SK-N-SH treated with all-trans-retinoic acid at 6 μM for 48 hours (cell line): ENCODE data around the gene TLN1.
A peak's percentile ranks its signal among the peaks of the same experiment; 100 is the strongest.

Source experiments
- ATAC-seq: fragments of 200-7000 bp; cut with Tn5 transposase; 3 replicates; pipeline ENCODE4 v1.9.1; 2020; ENCODE audit warnings: mild to moderate bottlenecking, moderate library complexity
- ARNTL ChIP-seq: fragments of 450-650 bp; formaldehyde crosslinking; IDR thresholded peaks from 2 replicates; pipeline ENCODE4 v1.5.0; 2020; ENCODE audit warnings: low read depth, mild to moderate bottlenecking, moderate library complexity, borderline replicate concordance
- BACH2 ChIP-seq: fragments of 250-450 bp; sonication (Bioruptor Pico); IDR thresholded peaks from 2 replicates; pipeline ENCODE4 v1.9.0; 2021; ENCODE audit warnings: mild to moderate bottlenecking, borderline replicate concordance
- CREB5 ChIP-seq: fragments of 250-450 bp; sonication (Bioruptor Pico); IDR thresholded peaks from 2 replicates; pipeline ENCODE4 v1.5.1; 2020; ENCODE audit warnings: low read depth, mild to moderate bottlenecking, moderate library complexity
- CSDC2 ChIP-seq: fragments of 250-450 bp; sonication (Bioruptor Pico); IDR thresholded peaks from 2 replicates; pipeline ENCODE4 v1.5.0; 2020; ENCODE audit warnings: mild to moderate bottlenecking, moderate library complexity
- GLIS3 ChIP-seq: fragments of 250-450 bp; sonication (Bioruptor Pico); IDR thresholded peaks from 2 replicates; pipeline ENCODE4 v1.5.0; 2020; ENCODE audit warnings: mild to moderate bottlenecking, moderate library complexity
- ISL1 ChIP-seq: fragments of 250-450 bp; sonication (Bioruptor Pico); IDR thresholded peaks from 2 replicates; pipeline ENCODE4 v2.1.2; 2022; ENCODE audit warnings: mild to moderate bottlenecking, moderate library complexity
- OSR1 ChIP-seq: fragments of 250-450 bp; sonication (Bioruptor Pico); IDR thresholded peaks from 2 replicates; pipeline ENCODE4 v1.8.0; 2022; ENCODE audit warnings: moderate library complexity, mild to moderate bottlenecking, inconsistent platforms
- PPARA ChIP-seq: fragments of 250-450 bp; sonication (Bioruptor Pico); IDR thresholded peaks from 2 replicates; pipeline ENCODE4 v1.5.0; 2020; ENCODE audit warnings: mild to moderate bottlenecking, borderline replicate concordance
- RARB ChIP-seq: fragments of 250-450 bp; sonication (Bioruptor Pico); IDR thresholded peaks from 2 replicates; pipeline ENCODE4 v1.8.0; 2021; ENCODE audit warnings: mild to moderate bottlenecking, moderate library complexity
- SNAI2 ChIP-seq: fragments of 250-450 bp; sonication (Bioruptor Pico); IDR thresholded peaks from 2 replicates; pipeline ENCODE4 v1.5.0; 2020; ENCODE audit warnings: mild to moderate bottlenecking, moderate library complexity
- TSHZ2 ChIP-seq: fragments of 250-450 bp; sonication (Bioruptor Pico); IDR thresholded peaks from 2 replicates; pipeline ENCODE4 v1.5.0; 2020; ENCODE audit warnings: mild to moderate bottlenecking, moderate library complexity
- ZC3H10 ChIP-seq: fragments of 250-450 bp; sonication (Bioruptor Pico); IDR thresholded peaks from 2 replicates; pipeline ENCODE4 v1.5.1; 2021; ENCODE audit warnings: mild to moderate bottlenecking, moderate library complexity
- ZFP3 ChIP-seq: fragments of 250-450 bp; sonication (Bioruptor Pico); IDR thresholded peaks from 2 replicates; pipeline ENCODE4 v1.5.0; 2020; ENCODE audit warnings: mild to moderate bottlenecking, moderate library complexity
- ZNF565 ChIP-seq: fragments of 450-650 bp; formaldehyde crosslinking; conservative IDR thresholded peaks from 2 replicates; pipeline ENCODE4 v1.5.0; 2020; ENCODE audit warnings: low read depth, mild to moderate bottlenecking, moderate library complexity
- ZNF70 ChIP-seq: fragments of 450-650 bp; formaldehyde crosslinking; IDR thresholded peaks from 2 replicates; pipeline ENCODE4 v1.5.0; 2020; ENCODE audit warnings: mild to moderate bottlenecking, moderate library complexity
- ZNF8 ChIP-seq: fragments of 450-650 bp; formaldehyde crosslinking; IDR thresholded peaks from 2 replicates; pipeline ENCODE4 v1.5.0; 2020; ENCODE audit warnings: mild to moderate bottlenecking, moderate library complexity
- TF ChIP-seq, protein P1 (sequence below): fragments of 250-450 bp; sonication (Bioruptor Pico); IDR thresholded peaks from 2 replicates; pipeline ENCODE4 v1.8.0; 2021; ENCODE audit warnings: low read depth, mild to moderate bottlenecking, moderate library complexity, borderline replicate concordance
- TF ChIP-seq, protein P2 (sequence below): fragments of 250-450 bp; sonication (Bioruptor Pico); IDR thresholded peaks from 2 replicates; pipeline ENCODE4 v1.5.1; 2021; ENCODE audit warnings: mild to moderate bottlenecking, moderate library complexity
- TF ChIP-seq, protein P3 (sequence below): fragments of 250-450 bp; sonication (Bioruptor Pico); IDR thresholded peaks from 2 replicates; pipeline ENCODE4 v1.8.0; 2020; ENCODE audit warnings: mild to moderate bottlenecking, moderate library complexity, borderline replicate concordance

The TLN1 gene

DNA sequence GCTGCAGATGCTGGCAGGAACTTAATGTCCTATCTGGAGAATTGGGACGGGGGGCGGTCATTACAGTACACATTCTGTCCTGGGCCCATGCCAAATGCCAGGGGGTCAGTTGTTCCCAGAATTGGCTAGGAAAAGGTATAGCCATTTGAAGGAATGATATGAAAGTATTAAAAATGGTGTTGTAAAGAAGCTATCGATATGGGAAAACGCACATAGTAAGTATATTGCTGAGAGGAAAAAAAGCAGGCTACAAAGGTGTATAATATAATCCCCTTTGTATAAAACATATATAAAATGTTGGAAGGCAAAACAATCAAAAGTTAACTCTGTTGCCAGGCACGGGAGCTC, 66.5 kb downstream of the TLN1 start:
- ATAC-seq: no peak
- TF ChIP-seq CREB5 (CRISPR knock-in tag) (no peak), ZNF70 (no peak), ISL1 (CRISPR knock-in tag) (no peak), ARNTL (CRISPR knock-in tag) (no peak), PPARA (CRISPR knock-in tag) (no peak), BACH2 (CRISPR knock-in tag) (no peak), TSHZ2 (CRISPR knock-in tag) (no peak), GLIS3 (CRISPR knock-in tag) (no peak), ZFP3 (CRISPR knock-in tag) (no peak), ZC3H10 (CRISPR knock-in tag) (no peak), ZNF565 (CRISPR knock-in tag) (no peak), ZNF8 (CRISPR knock-in tag) (no peak), CSDC2 (CRISPR knock-in tag) (no peak), RARB (CRISPR knock-in tag) (no peak), OSR1 (no peak), SNAI2 (CRISPR knock-in tag) (no peak)
- TF ChIP-seq, protein P1, sequence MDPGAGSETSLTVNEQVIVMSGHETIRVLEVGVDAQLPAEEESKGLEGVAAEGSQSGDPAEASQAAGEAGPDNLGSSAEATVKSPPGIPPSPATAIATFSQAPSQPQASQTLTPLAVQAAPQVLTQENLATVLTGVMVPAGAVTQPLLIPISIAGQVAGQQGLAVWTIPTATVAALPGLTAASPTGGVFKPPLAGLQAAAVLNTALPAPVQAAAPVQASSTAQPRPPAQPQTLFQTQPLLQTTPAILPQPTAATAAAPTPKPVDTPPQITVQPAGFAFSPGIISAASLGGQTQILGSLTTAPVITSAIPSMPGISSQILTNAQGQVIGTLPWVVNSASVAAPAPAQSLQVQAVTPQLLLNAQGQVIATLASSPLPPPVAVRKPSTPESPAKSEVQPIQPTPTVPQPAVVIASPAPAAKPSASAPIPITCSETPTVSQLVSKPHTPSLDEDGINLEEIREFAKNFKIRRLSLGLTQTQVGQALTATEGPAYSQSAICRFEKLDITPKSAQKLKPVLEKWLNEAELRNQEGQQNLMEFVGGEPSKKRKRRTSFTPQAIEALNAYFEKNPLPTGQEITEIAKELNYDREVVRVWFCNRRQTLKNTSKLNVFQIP (CRISPR knock-in tag): no peak
- TF ChIP-seq, protein P2, sequence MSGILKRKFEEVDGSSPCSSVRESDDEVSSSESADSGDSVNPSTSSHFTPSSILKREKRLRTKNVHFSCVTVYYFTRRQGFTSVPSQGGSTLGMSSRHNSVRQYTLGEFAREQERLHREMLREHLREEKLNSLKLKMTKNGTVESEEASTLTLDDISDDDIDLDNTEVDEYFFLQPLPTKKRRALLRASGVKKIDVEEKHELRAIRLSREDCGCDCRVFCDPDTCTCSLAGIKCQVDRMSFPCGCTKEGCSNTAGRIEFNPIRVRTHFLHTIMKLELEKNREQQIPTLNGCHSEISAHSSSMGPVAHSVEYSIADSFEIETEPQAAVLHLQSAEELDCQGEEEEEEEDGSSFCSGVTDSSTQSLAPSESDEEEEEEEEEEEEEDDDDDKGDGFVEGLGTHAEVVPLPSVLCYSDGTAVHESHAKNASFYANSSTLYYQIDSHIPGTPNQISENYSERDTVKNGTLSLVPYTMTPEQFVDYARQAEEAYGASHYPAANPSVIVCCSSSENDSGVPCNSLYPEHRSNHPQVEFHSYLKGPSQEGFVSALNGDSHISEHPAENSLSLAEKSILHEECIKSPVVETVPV (CRISPR knock-in tag): no peak

DNA sequence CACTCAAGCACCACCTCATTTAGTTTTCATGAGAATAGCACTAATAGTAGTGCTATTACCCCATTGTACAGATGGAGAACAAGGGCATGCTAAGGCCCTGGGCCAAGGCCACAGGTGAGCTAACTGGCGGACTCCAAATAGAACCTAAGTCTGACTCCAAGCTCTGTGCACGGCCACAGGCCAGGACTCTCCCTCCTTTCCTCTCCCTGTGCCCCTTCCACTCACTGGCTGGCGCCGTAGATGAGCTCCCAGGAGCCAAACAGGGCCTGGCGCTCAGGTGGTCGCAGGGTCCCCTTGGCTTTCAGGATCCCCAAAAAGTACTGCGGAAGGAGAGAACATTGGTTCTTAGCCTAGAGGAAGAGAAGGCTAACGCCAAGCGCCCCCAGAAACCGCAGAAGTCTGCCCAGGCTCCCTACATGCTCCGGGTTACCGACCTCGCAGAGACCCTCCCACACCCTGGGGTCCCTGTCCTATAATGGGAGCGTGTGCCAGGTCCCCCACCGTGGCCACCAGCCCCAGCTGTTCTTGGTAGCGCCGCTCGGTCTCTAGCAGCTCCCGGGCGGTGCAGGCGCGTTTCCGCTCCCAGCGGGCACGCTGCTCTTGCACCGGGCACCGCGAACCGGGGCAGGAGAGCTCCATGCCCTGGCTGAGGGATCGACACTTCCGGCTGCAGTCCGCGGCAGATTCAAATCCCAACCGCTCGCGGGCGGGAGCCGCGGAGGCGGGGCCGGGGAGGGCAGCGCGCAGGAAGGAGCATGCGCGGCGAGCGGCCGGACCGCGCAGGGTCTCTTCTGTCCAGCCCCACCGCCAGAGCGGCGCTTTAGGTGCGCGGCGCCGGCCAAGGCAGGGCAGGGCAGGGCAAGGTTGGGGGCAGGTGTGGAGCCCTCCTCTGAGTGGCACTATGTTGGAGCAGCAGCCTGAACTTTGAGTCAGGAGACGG, 67.2 kb downstream of the TLN1 start, which contains the start of gene ARHGEF39:
Gene ARHGEF39, minus strand, starts transcription at position 665 of the 940 bp plus-strand sequence. Its CDS starts 26 bp downstream, at position 639.
- TF ChIP-seq ZFP3 (CRISPR knock-in tag) (0 out of 2 replicates have a peak, but pooled peaks have one; percentile 31), ZNF565 (CRISPR knock-in tag) (no peak)
- peak; percentile 87 for ATAC-seq

DNA sequence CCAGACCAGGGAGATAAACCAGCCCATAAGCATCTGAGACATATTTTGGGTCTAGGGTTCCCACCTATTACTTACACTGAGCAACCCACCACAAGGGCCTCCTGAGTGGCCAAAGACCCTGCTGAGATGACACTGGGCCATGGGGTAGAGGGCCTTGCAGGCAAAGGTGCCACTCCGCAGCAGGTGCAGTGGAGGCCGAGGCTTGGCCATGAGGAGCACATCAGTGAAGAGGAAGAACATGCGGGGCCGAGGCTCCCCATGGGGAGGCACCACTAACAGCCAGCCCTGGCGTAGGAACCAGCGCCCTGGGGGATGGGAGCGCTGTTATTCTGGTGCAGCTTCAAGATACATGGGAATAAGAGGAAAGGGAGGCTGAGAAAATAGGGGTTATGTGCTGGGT, 69.6 kb downstream of the TLN1 start:
- TF ChIP-seq ZNF70: no peak
- TF ChIP-seq, protein P3, sequence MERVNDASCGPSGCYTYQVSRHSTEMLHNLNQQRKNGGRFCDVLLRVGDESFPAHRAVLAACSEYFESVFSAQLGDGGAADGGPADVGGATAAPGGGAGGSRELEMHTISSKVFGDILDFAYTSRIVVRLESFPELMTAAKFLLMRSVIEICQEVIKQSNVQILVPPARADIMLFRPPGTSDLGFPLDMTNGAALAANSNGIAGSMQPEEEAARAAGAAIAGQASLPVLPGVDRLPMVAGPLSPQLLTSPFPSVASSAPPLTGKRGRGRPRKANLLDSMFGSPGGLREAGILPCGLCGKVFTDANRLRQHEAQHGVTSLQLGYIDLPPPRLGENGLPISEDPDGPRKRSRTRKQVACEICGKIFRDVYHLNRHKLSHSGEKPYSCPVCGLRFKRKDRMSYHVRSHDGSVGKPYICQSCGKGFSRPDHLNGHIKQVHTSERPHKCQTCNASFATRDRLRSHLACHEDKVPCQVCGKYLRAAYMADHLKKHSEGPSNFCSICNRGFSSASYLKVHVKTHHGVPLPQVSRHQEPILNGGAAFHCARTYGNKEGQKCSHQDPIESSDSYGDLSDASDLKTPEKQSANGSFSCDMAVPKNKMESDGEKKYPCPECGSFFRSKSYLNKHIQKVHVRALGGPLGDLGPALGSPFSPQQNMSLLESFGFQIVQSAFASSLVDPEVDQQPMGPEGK (CRISPR knock-in tag): no peak
- TF ChIP-seq SNAI2 (CRISPR knock-in tag): no peak
- ATAC-seq: no peak
